HG02884 (cell line): ENCODE results near the gene PDC.
A peak's percentile ranks its signal among the peaks of the same experiment; 100 is the strongest.
"Not testable (repeated sequence)": the region's sequence is repeated elsewhere in the genome, so short reads cannot be mapped to it uniquely, and the experiment has no call there.

ENCODE experiments used
- ATAC-seq: cut with Tn5 transposase; IDR thresholded peaks from one replicate; pipeline ENCODE4 v1.9.1; 2021; ENCODE audit warnings: mild to moderate bottlenecking, moderate library complexity; ENCODE audit not compliant: unreplicated experiment

PDC gene

GRCh38 chr1:186473047-186473446 is 12.1 kb upstream of the PDC start:
- no peak for ATAC-seq

GRCh38 chr1:186465946-186466345 is 5.0 kb upstream of the PDC start:
- no peak for ATAC-seq

GRCh38 chr1:186465491-186465890 is 4.6 kb upstream of the PDC start:
- not testable (repeated sequence) for ATAC-seq

GRCh38 chr1:186463926-186464325 is 3.0 kb upstream of the PDC start:
- ATAC-seq = no peak

GRCh38 chr1:186463511-186463910 is 2.6 kb upstream of the PDC start:
- ATAC-seq = no peak

GRCh38 chr1:186459161-186459560 is 1.8 kb downstream of the PDC start:
- not testable (repeated sequence) for ATAC-seq

- ATAC-seq = no peak
Measured at GRCh38 chr1:186456729-186457255, 4.1 kb downstream of the PDC start.

GRCh38 chr1:186454981-186455380 is 5.9 kb downstream of the PDC start:
- no peak for ATAC-seq

- ATAC-seq = no peak
Measured at GRCh38 chr1:186446152-186446551, 14.8 kb downstream of the PDC start.

- peak; percentile 53 for ATAC-seq
Measured at GRCh38 chr1:186443638-186444037, 17.3 kb downstream of the PDC start.

GRCh38 chr1:186442651-186443375 is 18.1 kb downstream of the PDC start:
- no peak for ATAC-seq

- no peak for ATAC-seq
Measured at GRCh38 chr1:186440584-186440983, 20.3 kb downstream of the PDC start.

- no peak for ATAC-seq
Measured at GRCh38 chr1:186438567-186438966, 22.3 kb downstream of the PDC start.

- ATAC-seq = no peak
Measured at GRCh38 chr1:186435336-186435735, 25.6 kb downstream of the PDC start.

- no peak for ATAC-seq
Measured at GRCh38 chr1:186429017-186429416, 31.9 kb downstream of the PDC start.

- ATAC-seq = no peak
Measured at GRCh38 chr1:186426118-186426517, 34.8 kb downstream of the PDC start.

GRCh38 chr1:186424539-186424938 is 36.4 kb downstream of the PDC start:
- ATAC-seq = no peak

- no peak for ATAC-seq
Measured at GRCh38 chr1:186421446-186421845, 39.5 kb downstream of the PDC start.

GRCh38 chr1:186420923-186421322 is 40.0 kb downstream of the PDC start:
- peak; percentile 89 for ATAC-seq

- ATAC-seq = no peak
Measured at GRCh38 chr1:186420311-186420710, 40.6 kb downstream of the PDC start.

GRCh38 chr1:186418503-186418902 is 42.4 kb downstream of the PDC start:
- ATAC-seq = no peak

GRCh38 chr1:186413319-186413718 is 47.6 kb downstream of the PDC start:
- no peak for ATAC-seq

GRCh38 chr1:186409091-186409490 is 51.8 kb downstream of the PDC start:
- peak; percentile 56 for ATAC-seq
